Hepatocyte (in vitro differentiated cells): ENCODE measurements around the gene BBIP1. TPM values are rescaled to one million over a fixed set of nuclear protein-coding genes. Genes with fewer than 3 reads are reported as not detected.
A peak's percentile ranks its signal among the peaks of the same experiment; 100 is the strongest.
"Not testable (repeated sequence)": the region's sequence is repeated elsewhere in the genome, so short reads cannot be mapped to it uniquely, and the experiment has no call there.

ENCODE experiments used
- DNase-seq: peaks from one replicate; pipeline ENCODE4 v3.0.0-alpha.2; 2016; ENCODE audit warnings: low spot score
- H2AFZ ChIP-seq: fragments of 200-600 bp; sonication (generic); 2 replicates; pipeline ENCODE4 v1.6.0; 2016; ENCODE audit warnings: antibody characterized with exemption, mild to moderate bottlenecking
- H3K27ac ChIP-seq: fragments of 200-600 bp; sonication (generic); 2 replicates; pipeline ENCODE4 v1.5.1; 2016; ENCODE audit warnings: mild to moderate bottlenecking
- H3K27me3 ChIP-seq: fragments of 200-600 bp; sonication (generic); 2 replicates; pipeline ENCODE4 v1.6.1; 2016
- H3K36me3 ChIP-seq: fragments of 200-600 bp; sonication (generic); replicated peaks from 2 replicates; pipeline ENCODE4 v1.5.1; 2016; ENCODE audit warnings: low read depth; ENCODE audit not compliant: insufficient read depth
- H3K4me1 ChIP-seq: fragments of 200-600 bp; sonication (generic); 2 replicates; pipeline ENCODE4 v1.5.1; 2016; ENCODE audit warnings: mild to moderate bottlenecking, moderate library complexity; ENCODE audit not compliant: insufficient read depth
- H3K4me2 ChIP-seq: fragments of 200-600 bp; sonication (generic); 2 replicates; pipeline ENCODE4 v1.6.0; 2016
- H3K4me3 ChIP-seq: fragments of 200-600 bp; sonication (generic); 2 replicates; pipeline ENCODE4 v1.5.1; 2016; ENCODE audit warnings: mild to moderate bottlenecking
- H3K79me2 ChIP-seq: fragments of 200-600 bp; sonication (generic); 2 replicates; pipeline ENCODE4 v1.6.0; 2017; ENCODE audit warnings: mild to moderate bottlenecking
- H3K9me2 ChIP-seq: fragments of 200-600 bp; sonication (generic); replicated peaks from 2 replicates; pipeline ENCODE4 v1.6.0; 2017; ENCODE audit warnings: mild to moderate bottlenecking; ENCODE audit not compliant: insufficient read depth
- H3K9me3 ChIP-seq: fragments of 200-600 bp; sonication (generic); 2 replicates; pipeline ENCODE4 v1.5.1; 2016; ENCODE audit warnings: low read depth, mild to moderate bottlenecking
- H4K20me1 ChIP-seq: fragments of 200-600 bp; sonication (generic); 2 replicates; pipeline ENCODE4 v1.6.0; 2016; ENCODE audit warnings: mild to moderate bottlenecking; ENCODE audit not compliant: insufficient read depth, poor library complexity, severe bottlenecking
- EZH2 ChIP-seq: fragments of 200-600 bp; sonication (generic); IDR thresholded peaks from 2 replicates; pipeline ENCODE4 v1.6.1; 2016; ENCODE audit warnings: antibody characterized with exemption, mild to moderate bottlenecking, borderline replicate concordance
- EZH2phosphoT487 ChIP-seq: fragments of 200-600 bp; sonication (generic); IDR thresholded peaks from one replicate; pipeline ENCODE4 v1.6.1; 2018; ENCODE audit warnings: antibody characterized with exemption, mild to moderate bottlenecking, low read depth, moderate library complexity; ENCODE audit not compliant: unreplicated experiment, severe bottlenecking
- WGBS: methylation state at CpG from one replicate; pipeline ENCODE4 v1.1.6; 2016; ENCODE audit warnings: low lambda C conversion rate; ENCODE audit errors: missing lambda C conversion rate; 5-methylcytosine and 5-hydroxymethylcytosine counted together
- polyA plus RNA-seq: library from polyadenylated mRNA; unstranded; fragments of >200 nt; fragmentation: Nextera tagmentation; extraction: Ambion mirVana; gene quantifications from 2 replicates; pipeline ENCODE4 v1.2.1, GENCODE V29; 2016
- total RNA-seq: library from RNA; depleted of rRNA; stranded (reverse); fragments of >200 nt; gene quantifications from 2 replicates; pipeline ENCODE4 v1.2.3, GENCODE V29; 2014
- TF ChIP-seq, protein P1 (sequence below): fragments of 200-600 bp; sonication (generic); IDR thresholded peaks from 2 replicates; pipeline ENCODE4 v1.5.1; 2016; ENCODE audit warnings: antibody characterized with exemption, mild to moderate bottlenecking; ENCODE audit not compliant: poor library complexity

BBIP1 gene
- total and polyA plus RNA-seq, 2 experiments from 2014 or later = 21.5 to 47.9 TPM

DNA sequence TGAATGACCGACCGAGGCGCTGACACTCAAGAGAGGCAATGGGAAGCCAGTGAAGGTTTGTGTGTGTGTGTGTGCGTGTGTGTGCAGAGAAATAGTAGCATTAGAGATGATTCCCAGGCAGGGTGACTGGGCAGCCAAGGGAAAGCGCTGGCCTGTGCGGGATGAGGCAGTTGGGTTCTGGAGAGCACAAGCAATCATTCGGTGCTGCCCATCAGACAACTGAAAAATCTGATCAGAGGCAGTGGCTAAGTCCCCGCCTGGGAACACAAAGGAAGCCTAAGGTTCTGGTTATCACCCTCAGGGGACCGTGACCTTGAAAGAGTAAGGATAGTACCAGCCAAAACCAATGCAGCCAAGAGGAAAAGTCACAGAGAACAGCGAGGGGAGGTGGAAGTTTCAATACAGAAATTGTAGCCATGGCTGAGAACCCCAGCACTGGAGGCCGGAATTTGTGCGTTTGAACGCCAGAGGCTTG lies 48.1 kb downstream of the BBIP1 start:
- H4K20me1 ChIP-seq = peaks cover 26% of the 10 kb centered on the region
- no peak for DNase-seq
- H3K9me2 ChIP-seq = no peaks in the 10 kb centered on the region
- H3K79me2 ChIP-seq = peaks cover 46% of the 10 kb centered on the region
- H3K9me3 ChIP-seq = no peaks in the 10 kb centered on the region
- 71% methylated on average over 13 of the region's 13 CpGs for WGBS
- H3K4me2 ChIP-seq = peak overlapping the region; percentile 74
- no peak for TF ChIP-seq EZH2phosphoT487
- TF ChIP-seq EZH2 = no peak
- TF ChIP-seq, protein P1, sequence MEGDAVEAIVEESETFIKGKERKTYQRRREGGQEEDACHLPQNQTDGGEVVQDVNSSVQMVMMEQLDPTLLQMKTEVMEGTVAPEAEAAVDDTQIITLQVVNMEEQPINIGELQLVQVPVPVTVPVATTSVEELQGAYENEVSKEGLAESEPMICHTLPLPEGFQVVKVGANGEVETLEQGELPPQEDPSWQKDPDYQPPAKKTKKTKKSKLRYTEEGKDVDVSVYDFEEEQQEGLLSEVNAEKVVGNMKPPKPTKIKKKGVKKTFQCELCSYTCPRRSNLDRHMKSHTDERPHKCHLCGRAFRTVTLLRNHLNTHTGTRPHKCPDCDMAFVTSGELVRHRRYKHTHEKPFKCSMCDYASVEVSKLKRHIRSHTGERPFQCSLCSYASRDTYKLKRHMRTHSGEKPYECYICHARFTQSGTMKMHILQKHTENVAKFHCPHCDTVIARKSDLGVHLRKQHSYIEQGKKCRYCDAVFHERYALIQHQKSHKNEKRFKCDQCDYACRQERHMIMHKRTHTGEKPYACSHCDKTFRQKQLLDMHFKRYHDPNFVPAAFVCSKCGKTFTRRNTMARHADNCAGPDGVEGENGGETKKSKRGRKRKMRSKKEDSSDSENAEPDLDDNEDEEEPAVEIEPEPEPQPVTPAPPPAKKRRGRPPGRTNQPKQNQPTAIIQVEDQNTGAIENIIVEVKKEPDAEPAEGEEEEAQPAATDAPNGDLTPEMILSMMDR = no peak
- H3K27ac ChIP-seq = peak overlapping the region; percentile 93
- no peaks in the 10 kb centered on the region for H3K27me3 ChIP-seq
- H3K36me3 ChIP-seq = no peaks in the 10 kb centered on the region
- H3K4me3 ChIP-seq = peak overlapping the region; percentile 2
- peaks cover 42% of the 10 kb centered on the region for H3K4me1 ChIP-seq
- peak overlapping the region; percentile 33 for H2AFZ ChIP-seq

DNA sequence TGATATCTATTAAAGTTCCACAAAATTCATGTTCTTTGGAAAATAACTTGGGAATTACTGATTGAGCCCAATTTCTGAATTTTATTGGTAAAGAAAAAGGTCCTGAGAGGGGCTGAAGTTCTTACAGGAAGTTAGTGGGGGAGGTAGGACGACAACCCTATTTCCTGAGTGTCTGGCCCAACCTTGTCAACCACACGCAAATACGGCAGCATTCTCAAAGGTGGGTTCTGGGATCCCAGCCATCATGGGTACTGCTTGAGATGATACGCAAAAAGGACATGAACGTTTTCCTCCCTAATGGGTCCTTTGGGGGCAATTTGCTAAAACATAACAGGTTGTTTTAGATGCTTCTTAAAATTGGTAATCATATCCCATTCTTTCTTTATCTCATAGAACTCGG lies 50.0 kb downstream of the BBIP1 start:
- no peaks in the 10 kb centered on the region for H3K36me3 ChIP-seq
- peaks cover 47% of the 10 kb centered on the region for H3K4me1 ChIP-seq
- TF ChIP-seq, protein P1 = no peak
- no peak for TF ChIP-seq EZH2
- no peak for TF ChIP-seq EZH2phosphoT487
- peaks cover 9% of the 10 kb centered on the region for H4K20me1 ChIP-seq
- 90% methylated on average over 6 of the region's 6 CpGs for WGBS
- H3K9me2 ChIP-seq = no peaks in the 10 kb centered on the region
- no peak overlapping the region for H3K4me3 ChIP-seq
- no peak for DNase-seq
- peaks cover 27% of the 10 kb centered on the region for H3K79me2 ChIP-seq
- H3K27ac ChIP-seq = no peak overlapping the region
- H3K27me3 ChIP-seq = no peaks in the 10 kb centered on the region
- H3K4me2 ChIP-seq = no peak overlapping the region
- no peak overlapping the region for H2AFZ ChIP-seq
- no peaks in the 10 kb centered on the region for H3K9me3 ChIP-seq

DNA sequence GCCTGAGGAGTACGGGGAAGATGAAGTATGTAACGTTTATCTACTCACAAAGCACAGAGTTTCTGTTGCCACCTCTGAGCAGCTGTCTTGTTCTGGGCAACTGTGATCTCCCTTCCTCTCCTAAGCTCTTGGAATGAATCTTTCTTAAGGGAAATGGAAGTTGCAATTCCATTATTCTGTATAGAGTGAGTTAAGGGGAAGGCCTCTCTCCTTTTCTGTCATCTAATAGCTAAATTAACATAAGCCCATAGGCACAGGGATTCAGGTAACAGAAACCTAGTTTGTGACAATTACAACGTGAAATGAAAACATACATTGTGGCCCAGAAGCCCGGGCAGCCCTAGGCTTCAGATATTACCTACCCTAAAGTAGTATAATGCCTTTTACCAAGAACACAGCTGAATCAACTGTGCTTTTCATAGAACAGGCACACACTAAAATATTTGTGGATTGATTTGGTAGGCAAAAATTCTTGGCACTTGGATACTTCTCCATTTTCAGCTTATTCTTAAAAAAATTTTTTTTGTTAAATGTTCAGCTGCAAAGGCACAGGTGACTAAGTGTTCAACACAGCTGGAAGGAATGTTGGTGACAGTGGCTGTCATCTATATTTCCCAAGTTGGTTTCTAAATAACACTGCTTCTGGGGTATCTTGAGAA lies 51.0 kb downstream of the BBIP1 start:
- Histone ChIP-seq H3K27me3 (no peaks in the 10 kb centered on the region), H3K9me2 (no peaks in the 10 kb centered on the region), H4K20me1 (peaks cover under 1% of the 10 kb centered on the region), H3K4me3 (no peak overlapping the region), H3K36me3 (no peaks in the 10 kb centered on the region), H3K79me2 (peaks cover 17% of the 10 kb centered on the region), H3K9me3 (no peaks in the 10 kb centered on the region), H3K4me2 (no peak overlapping the region), H3K4me1 (peaks cover 51% of the 10 kb centered on the region), H2AFZ (no peak overlapping the region), H3K27ac (peak overlapping the region; percentile 90)
- no peak for TF ChIP-seq EZH2phosphoT487
- no peak for TF ChIP-seq EZH2
- TF ChIP-seq, protein P1 = no peak
- DNase-seq = no peak
- 59% methylated on average over 4 of the region's 4 CpGs for WGBS

DNA sequence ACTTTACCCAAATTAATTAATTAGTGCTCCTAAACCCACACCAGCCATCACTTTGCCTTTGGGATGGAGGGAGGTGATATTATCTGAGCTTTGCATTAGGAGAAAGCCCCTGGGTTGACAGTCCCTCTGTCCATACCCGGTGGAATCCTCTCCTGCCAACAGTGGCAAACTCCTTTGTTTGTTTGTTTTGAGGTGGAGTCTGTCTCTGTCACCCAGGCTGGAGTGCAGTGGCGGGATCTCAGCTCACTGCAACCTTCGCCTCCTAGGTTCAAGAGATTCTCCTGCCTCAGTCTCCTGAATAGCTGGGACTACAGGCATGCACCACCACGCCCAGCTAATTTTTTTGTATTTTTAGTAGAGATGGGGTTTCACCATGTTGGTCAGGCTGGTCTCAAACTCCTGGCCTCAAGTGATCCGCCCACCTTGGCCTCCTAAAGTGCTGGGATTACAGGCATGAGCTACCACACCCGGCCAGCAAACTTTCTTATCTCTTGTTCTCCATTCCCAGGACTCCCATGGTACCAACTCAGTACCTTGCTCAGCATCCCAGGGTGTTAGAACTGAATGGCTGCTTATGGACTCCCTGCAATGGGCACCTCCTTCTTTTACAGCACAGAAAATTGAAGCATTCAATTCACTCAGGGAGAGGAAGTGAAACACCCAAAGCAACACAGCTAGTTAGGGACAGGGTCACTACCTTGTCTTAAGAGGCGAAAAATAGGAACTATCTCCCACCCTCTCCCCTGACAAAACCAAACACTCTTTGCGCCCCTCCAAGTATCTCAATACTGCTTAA lies 51.8 kb downstream of the BBIP1 start:
- not testable (repeated sequence) for H3K4me3 ChIP-seq, H2AFZ ChIP-seq, H4K20me1 ChIP-seq, H3K9me3 ChIP-seq, DNase-seq, H3K9me2 ChIP-seq, H3K36me3 ChIP-seq, H3K79me2 ChIP-seq, H3K4me2 ChIP-seq, H3K27me3 ChIP-seq
- peak overlapping the region; percentile 90 for H3K27ac ChIP-seq
- 76% methylated on average over 8 of the region's 8 CpGs for WGBS
- peaks cover 54% of the 10 kb centered on the region for H3K4me1 ChIP-seq
